GM08714 (cell line): ENCODE measurements around the gene NSFL1C.
"Not testable (repeated sequence)": the region's sequence is repeated elsewhere in the genome, so short reads cannot be mapped to it uniquely, and the experiment has no call there.

Experiments
- H3K4me3 ChIP-seq: fragments of 200-500 bp; sonication (Bioruptor generic); 2 replicates; pipeline ENCODE4 v1.5.1; 2014; ENCODE audit warnings: mild to moderate bottlenecking, low read length, inconsistent platforms
- ZNF274 ChIP-seq: IDR thresholded peaks from 2 replicates; pipeline ENCODE4 v1.6.1; 2012; ENCODE audit warnings: mild to moderate bottlenecking, low read depth, low read length

Gene NSFL1C

DNA sequence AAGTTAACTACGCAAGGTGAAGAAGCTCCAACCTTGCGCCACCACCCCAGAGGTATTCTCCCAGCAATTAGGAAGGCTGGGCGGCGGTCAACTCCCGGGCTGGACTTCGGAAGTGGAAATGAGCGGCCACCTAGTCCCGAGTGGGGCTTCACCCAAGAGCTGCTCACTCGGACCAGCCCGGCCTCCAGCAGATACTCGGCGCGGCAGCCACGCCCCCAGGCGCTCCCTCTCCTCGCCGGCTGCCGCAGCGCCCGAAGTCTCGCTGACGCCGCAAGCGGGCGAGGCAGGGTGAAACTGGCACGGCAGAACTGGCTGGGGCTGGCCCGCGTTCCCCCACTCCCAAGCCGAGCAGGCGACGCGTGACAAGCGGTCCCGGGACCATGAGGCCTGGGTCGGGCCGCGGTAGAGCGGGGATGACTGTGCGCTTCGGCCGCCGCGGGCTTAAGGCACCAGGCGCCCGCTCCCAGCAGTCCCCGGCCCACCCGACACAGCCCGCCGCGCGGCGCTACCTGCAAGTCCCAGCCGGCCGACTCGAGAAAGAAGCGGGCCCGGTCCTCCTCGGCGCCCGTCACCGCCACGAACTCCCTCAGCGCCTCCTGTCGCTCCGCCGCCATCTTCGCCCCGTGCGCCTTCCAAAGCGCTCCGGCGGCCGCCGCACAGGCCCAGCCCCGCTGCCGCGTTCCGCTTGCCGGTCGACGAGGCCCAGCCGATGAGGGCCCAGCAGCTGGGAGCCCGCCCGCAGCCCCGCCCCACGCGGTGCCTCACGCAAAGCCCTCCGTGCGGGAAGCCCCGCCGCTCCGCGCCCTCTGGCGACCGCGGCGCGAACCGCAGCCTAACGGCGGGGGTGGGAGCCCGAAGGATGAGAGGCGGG lies at the start of gene NSFL1C:
Gene NSFL1C (minus strand): TSS at position 639 of the 871 bp plus-strand sequence. CDS start 25 bp downstream, at position 614.
- H3K4me3 ChIP-seq = peak within 1 kb of the TSS; percentile 78
- TF ChIP-seq ZNF274 = no peak

- TF ChIP-seq ZNF274 = no peak
- no peak overlapping the region for H3K4me3 ChIP-seq
These were observed 47.2 kb upstream of the NSFL1C start for GRCh38 chr20:1513801-1514200.

DNA sequence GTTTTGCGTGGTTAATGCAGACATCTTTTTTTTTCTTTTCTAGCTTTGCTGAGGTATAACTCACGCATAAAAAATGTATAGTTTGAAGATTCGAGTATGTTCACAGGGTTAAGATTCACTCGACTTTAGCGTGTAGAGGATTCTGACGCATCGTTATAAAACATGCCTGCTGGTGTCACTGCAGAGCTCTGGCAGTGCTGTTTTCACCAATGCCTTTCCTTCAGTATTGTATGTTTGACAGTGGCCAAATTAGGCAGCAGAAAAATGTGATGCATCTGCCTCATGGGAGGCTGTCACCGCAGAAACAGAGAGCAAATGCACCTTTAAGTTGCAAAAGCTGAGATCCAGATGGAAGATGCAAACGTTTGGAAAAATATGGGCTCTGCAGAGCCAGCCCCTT lies 42.6 kb upstream of the NSFL1C start:
- no peak overlapping the region for H3K4me3 ChIP-seq
- no peak for TF ChIP-seq ZNF274

DNA sequence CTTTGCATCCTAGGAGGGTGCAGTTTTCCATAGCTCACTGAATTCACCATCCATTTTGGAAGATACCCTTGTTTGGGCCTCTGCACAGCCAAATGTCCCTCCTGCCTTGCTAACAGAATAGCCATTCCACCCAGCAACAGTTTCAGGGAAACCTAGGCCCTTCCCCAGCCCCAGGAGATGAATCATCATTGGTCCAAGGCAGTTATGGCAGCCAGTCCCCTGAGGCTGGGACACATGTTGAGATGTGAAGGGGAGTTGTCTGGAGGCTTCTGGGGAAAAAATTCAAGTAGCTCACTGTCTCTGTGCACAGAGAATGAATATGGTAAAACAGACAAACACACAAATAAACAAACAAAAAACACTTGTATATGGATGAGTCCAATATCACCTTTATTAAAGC lies 41.9 kb upstream of the NSFL1C start:
- no peak for TF ChIP-seq ZNF274
- no peak overlapping the region for H3K4me3 ChIP-seq

- H3K4me3 ChIP-seq = no peak overlapping the region
- TF ChIP-seq ZNF274 = no peak
These were observed 40.6 kb upstream of the NSFL1C start for GRCh38 chr20:1507276-1507675.

DNA sequence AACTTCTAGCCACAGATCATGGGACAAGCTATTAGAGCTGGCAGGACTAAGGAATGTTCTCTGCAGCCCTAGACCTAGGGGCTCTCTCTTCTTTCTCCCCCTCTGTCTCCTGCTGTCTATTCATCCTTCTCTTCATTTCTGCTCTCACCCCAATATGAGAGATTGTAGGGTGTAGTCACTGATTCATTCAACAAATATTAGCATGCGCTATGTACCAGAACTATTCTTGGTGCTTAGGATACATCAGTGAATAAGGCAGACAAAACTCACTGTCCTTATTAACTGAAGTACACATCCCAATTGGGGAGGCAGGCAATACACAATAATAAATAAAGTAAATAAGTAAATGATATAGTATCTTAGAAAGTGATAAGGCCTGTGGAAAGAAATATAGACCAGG lies 39.2 kb upstream of the NSFL1C start:
- no peak overlapping the region for H3K4me3 ChIP-seq
- no peak for TF ChIP-seq ZNF274

GRCh38 chr20:1505361-1505760 lies 38.7 kb upstream of the NSFL1C start:
- TF ChIP-seq ZNF274 = no peak

DNA sequence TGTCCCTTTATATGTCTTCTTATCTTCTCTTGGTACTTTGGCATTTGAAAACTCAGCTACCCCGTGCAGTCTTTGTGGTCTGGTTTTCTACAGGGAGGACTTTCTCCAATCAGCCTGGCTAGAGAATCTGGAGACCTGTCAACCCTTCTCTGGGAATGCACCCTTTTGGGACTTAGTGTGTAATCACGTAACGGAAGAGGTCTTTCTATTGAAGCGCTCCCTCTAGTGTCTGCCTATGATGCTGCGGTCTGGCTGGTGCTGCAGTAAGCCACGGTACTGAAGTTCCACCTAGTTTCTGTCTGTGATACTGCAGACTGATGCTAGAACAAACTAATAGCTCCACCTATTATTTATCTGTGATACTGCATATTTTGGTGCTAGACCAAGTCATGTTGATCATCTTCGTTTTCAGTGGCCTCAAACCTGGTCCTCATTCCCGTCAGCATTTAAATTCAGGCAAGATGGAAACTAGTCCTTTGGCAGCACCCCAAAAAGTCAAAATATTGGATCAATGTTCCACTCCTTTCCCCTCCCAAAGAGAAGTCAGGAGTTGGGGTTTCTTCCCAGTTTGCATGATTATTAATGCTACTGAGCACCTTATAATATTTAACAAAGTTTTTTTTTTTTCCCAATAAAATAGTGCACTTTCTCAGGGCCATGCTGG lies 37.0 kb upstream of the NSFL1C start:
- TF ChIP-seq ZNF274 = no peak
- no peak overlapping the region for H3K4me3 ChIP-seq

More at GRCh38 chr20:1505361-1505760, 38.7 kb upstream of the NSFL1C start:
- no peak overlapping the region for H3K4me3 ChIP-seq

DNA sequence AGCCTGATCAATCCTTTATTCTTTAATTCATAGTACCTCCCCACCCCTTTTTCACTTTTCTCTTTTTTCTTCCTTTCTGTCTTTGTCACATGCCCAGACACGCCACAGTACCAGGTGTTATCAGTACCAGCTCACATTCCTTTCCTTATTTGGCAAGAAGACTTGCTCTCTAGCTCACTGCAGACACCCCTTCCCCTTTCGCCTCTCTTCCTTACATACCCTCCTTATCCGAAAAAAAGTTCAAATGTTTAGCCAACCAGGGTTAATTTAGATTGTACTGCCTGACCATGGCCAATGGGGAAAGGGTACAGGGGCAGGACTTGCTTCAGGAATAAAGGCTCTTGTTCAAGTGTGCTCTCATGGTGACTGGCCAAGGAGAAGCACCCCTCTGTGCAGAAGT lies 33.8 kb upstream of the NSFL1C start:
- no peak for TF ChIP-seq ZNF274
- no peak overlapping the region for H3K4me3 ChIP-seq

DNA sequence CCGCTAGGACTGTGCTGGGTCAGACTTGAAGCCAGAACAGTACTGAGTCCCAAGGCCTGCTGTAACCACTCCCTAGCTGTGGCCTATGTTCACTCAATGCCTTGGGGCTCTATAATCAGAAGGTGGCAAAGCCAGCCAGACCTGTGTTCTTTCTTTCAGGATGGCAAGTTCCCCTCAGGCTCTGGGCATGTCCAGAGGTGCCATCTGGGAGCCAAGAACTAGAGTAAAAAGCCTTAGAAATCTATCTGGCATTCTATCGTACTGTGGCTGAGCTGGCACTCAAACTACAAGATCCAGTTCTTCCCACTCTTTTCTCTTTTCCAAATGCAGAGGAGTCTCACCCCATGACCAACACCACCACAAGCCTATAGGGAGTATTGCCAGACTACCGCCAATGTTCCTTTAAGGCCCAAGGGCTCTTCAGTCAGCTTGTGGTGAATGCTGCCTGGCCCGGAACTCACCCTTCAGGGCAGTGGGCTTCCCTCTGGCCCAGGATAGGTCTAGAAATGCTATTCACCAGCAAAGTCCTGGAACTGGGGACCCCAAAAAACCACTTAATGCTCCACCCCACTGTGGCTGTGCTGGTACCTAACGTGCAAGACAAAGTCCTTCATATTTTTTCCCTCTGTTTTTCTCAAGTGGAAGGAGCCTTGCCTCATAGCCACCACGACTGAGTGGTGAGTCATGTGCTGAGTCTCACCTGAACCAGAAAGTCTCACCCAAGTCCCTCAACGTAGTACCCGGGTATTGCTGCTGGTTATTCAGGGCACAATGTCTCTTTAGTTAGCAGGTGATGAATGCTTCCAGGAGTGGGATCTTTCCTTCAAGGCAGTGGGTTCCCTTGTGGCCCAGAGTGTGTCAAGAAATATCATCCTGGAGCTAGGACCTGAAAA lies 33.1 kb upstream of the NSFL1C start:
- H3K4me3 ChIP-seq = no peak overlapping the region
- TF ChIP-seq ZNF274 = no peak

DNA sequence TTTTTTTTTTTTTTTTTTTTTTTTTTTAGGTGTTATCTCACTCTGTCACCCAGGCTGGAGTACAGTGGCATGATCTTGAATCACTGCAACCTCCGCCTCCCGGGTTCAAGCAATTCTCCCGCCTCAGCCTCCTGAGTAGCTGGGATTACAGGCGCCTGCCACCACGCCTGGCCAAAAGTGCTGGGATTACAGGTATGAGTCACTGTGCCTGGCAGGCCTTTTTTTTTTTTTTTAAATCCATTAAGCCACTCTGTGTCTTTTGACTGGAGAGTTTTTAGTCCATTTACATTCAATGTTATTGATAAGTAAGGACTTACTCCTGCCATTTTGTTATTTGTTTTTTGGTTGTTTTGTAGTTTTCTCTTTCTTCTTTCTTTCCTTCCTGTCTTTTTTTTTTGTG lies 30.7 kb upstream of the NSFL1C start:
- not testable (repeated sequence) for H3K4me3 ChIP-seq

DNA sequence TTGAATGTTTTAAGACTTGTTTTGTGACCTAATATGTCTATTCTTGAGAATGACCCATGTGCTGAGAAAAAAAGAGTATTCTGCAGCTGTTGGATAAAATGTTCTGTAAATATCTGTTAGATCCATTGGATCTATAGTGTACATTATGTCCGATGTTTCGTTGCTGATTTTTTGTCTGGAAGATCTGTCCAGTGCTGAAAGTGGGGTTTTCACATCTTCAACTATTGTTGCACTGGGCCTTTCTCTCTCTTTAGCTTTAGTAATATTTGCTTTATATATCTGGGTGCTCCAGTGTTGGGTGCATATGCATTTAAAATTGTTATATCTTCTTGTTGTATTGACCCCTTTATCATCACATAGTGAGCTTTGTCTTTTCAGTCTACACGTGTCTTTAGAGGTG lies 30.3 kb upstream of the NSFL1C start:
- H3K4me3 ChIP-seq = no peak overlapping the region
- TF ChIP-seq ZNF274 = no peak

GRCh38 chr20:1494436-1494835 lies 27.8 kb upstream of the NSFL1C start:
- TF ChIP-seq ZNF274 = no peak
- H3K4me3 ChIP-seq = no peak overlapping the region

DNA sequence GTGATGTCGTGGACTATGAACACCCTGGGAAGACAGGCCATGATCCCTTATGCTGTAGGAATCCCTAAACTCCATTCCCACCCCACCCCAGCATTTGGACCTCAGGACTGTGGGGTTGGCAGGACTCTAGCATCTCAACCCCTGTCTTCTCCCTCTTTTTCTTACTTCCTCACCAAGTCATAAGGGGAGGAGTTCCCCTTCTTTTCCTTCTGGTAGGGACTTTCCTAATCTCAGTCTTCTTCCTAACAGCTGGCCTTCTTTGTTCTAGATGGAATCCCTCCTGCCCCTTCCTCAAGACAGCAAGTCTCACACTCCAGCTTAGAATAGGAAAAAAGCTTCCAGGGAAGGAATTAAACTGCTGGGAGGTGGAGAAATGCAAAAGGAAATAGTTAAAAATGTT lies 26.9 kb upstream of the NSFL1C start:
- no peak overlapping the region for H3K4me3 ChIP-seq
- TF ChIP-seq ZNF274 = no peak

DNA sequence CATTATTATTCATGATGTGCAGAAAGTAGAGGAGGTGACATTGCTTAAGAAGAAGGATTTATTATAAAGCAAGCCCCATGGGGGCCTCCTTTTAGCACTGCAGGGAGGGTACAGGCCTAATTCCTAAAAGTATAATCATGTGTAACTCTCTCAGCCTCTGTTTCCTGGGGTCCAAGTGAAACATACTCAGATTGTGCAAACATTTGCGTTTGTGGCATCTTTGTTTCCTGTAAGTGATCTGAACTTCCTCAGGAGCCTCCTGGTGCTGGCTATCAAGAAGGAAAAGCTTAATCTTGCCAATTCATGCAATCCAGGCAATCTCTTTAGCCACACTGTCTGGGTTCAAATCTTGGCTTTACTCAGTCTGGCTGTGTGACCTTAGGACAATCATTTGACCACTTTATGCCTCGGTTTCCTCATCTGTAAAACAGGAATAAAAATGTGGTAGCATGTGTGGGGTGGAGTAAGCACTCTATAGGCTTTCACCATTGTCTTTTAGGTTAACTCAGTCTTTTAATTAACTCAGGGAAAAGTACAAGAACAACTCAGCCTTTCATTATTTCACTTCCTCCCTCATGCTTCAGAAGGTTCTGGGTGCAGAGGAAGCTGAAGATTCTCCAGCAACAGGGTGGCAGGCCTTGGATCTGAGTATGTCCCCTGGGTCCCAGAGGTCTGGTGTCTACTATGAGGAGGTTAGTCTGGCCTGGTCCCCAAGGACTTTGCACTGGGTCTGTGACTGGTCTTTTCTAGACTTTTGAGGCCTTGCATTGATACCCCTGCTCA lies 25.4 kb upstream of the NSFL1C start:
- no peak overlapping the region for H3K4me3 ChIP-seq

More for the DNA sequence above, 25.4 kb upstream of the NSFL1C start:
- TF ChIP-seq ZNF274 = no peak
